Activated CD4-positive, alpha-beta T cell treated with anti-CD3 and anti-CD28 coated beads, Interleukin-2, amount 50 U/mL, for 16 hours (primary cell): ENCODE data around the gene ABHD17C.

Experiments used
- DNase-seq: peaks from one replicate; pipeline ENCODE4 v3.0.0-alpha.2; 2020

The ABHD17C gene

DNA sequence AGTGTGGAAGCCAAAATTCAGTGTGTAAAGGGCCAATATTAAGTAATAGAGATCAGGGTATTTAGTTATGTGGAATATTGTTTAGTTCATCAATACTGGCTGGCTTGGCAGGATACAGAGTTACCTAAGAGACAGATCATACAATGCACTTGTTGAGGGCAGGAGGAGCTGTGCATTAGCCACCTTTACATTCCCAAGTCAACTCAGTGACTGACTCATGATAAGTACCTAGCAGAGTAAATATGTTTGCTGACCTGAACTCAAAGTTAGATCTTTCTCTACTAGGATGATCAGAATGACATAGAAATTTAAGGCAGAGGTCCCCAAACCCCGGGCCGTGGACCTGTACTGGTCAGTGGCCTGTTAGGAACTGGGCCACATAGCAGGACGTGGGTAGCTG is 3.5 kb upstream of the ABHD17C start:
- no peak for DNase-seq

DNA sequence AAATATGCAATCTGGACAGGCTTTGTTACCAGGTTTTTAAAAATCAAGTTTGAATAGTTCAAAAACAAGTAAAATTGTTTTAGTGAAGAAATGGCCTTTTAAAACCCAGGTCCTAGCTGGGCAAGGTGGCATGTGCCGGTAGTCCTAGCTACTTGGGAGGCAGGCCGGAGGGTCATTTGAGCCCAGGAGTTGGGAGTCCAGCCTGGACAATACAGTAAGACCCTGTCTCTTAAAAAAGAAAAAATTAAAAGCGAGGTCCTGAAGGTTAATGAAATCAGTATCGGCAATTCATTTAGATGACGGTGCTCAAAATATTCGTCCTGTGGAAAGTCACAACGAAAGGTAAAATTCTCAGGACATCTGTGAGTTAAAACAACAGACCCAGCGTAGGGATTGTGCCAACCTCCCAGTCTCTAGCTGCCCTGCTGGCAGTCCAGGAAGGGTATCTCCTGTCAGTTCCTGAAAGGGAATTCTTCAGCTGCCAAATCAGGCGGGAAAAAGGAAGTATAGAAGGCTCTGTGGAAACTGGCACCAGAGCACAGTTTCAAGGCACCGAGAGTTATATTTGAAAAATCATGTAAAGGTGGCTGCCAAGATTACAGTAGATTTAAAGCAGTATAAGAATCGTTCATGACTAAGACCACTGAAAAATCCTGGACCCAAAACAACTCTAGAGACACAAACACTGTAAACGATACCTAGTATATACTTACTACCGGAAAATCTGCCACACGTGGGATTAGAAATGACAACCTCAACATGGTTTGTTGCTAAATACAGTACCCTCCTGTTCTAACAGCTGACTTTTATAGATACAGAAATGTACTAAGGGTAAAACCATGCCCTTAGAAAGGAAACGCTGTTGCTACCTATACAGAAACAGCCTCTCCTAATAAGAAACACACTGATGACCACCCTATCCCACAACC is 1.2 kb upstream of the ABHD17C start:
- DNase-seq, result no peak

DNA sequence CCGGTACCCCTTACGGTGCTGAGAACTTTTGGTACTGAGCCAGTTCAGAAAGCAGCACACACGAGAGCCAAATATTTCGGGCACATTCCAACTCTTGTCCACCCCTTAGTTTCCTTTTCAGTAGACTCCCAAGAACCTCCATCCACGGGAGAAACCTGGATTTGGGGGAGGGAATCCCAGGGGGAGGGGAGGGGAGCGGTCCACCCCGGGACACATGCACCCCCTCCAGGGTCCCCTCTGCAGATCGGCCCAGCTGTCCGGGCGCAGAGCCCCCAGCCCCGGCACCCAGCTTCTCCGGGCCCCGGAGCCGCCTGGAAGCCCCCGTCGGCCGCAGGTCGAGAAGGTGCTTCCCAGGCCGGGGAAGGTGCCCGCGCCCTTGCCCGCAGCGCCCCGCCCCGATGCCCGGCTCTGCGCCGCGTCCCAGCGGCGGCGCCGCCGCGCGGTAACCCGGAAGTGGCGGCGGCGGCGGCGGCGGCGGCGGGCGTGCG is 455 bp upstream of the ABHD17C start:
- peak; percentile 21 for DNase-seq

DNA sequence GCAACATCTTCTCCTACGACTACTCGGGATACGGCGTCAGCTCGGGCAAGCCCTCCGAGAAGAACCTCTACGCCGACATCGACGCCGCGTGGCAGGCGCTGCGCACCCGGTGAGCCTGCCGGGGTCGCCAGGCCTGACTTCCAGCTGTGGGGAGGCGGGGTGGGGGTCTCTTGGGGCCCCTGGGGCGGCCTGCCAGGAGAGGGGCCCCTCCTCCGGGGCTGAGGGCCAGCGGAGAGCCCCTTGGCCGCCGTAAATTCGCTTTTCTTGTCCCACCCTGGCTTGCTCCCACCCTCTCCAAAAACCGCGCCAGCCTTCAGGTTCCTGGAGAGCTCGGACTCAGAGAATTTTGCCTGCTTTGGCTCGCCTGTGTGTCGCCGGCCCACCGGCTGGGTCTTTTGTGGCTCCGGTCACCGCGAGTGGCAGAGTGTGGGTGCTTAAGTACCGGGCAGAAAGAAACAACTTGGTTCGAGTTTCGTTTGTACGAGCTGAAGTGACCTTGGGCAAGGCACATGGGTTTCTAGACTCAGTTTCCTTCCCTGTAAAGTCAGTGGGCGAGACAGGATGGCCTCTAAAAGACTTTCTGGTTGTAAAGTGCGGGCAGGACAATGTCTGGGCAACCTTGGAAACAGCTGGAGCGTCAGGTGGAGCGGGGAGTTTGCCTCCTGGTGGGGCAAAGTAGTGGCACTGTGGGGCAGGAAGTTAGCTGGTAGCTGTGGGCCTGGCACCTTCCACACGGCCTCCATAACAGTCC is 976 bp downstream of the ABHD17C start:
- DNase-seq, result peak; percentile 44

DNA sequence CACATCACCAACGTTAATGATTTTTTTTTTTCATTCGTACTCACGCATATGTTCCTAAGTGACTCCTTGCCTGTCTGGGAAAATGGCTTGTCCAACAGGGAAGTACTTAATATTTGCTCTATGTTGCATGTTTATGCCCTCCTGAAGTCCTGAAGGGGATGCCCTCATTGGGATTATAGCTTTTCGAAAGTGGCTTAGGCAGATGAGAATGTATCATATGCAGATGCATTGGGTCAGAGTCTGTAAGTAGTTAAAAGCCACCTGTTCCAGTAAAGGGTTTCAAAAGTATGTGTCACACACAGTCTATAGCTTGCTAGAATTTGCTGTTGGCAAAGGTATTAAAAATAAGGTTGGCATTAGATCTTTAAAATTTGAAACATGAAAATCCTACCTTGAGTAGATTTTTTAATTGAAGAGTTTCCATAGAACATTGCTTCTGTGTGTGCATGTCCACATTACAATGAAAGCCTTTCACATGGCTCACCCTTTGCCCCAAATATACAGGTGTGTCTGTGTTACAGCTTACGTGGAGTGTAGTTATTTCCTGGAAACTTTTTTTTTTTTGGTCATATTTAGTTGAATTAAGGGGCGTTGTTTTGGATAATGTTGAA is 2.1 kb downstream of the ABHD17C start:
- no peak for DNase-seq

DNA sequence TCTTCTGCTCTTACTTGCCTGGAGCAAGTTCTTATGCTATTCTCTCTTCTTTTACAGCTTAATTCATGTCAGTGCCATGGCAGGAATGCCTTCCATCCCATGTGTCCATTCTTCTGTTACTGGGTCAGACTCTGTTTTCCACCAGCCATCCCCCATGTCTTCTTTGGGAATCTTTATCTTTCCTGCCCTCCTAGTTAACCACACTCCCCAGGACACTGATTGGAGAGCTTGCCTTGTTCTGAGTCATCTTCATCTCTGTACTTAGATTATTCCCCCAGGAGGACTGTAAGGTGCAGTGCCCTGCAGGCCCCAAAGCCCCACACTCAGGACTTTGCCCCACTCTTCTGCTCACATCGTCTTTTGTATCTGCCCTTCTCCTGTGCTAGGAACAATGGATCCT is 3.6 kb downstream of the ABHD17C start:
- DNase-seq, result no peak

DNA sequence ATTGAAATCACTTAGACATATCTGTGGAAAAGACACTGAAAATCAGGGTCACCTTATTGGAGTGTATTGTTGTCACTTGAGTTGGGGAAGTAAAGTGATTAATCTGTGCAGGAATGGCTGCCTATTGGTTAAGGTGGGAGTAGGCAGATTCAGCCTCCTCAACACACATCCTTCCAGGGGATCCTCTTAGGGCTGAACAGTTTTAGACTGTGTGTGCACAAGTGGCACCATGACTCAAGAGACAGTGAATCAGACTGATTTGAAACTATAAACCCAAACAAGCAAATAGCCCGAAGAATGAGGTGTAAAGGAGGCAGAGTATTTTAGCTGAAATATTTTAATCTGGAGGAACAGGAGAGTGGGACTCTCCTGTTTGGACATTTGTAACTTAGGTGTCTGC is 4.9 kb downstream of the ABHD17C start:
- DNase-seq, result no peak

DNA sequence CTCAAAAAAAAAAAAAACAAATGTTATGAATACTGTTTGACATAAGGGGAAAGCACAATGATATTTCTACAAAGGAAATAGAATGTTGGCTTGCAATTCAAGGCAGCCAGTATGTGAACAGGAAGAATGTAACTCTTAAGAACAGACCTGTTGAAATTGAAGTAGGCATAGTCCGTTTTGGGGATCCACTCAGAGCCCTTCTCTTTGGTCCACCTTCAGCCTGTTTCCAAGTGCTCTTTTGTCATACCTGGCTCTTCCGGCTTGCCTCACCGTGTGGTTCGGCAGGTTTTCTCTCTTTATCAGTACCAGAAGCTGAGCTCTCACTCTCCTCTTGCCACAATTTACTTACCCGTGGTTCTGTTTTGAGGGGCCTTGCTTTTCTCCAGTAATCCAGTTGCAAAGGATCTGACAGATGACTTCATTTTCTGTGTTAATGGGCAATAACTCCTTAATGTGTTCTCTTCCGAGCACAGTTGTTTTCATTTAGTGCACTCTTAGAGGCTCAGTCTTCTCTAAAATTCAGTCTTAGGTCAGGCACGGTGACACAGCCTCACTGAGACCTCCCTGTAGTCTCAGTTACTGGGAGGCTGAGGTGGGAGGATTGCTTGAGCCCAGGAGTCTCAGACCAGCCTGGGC is 6.7 kb downstream of the ABHD17C start:
- DNase-seq, result no peak

DNA sequence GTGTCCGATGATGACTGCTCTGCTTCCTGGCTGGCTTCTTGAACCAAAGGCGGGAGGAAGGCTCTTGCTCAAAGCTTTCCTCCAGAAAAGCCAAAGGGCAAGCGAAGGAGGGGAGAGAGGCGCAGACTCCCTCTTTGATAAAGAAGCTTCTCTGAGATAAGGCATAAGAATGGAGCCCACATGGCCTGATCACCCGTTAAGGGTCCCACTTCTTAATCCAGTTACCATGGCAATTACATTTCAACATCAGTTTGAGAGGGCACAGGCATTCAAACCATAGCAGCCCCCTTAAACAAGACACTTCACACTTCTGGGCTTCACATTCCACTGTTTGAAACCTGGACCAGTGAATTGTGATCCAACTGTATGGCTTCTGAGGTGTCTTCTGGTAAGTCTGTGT is 8.0 kb downstream of the ABHD17C start:
- no peak for DNase-seq

DNA sequence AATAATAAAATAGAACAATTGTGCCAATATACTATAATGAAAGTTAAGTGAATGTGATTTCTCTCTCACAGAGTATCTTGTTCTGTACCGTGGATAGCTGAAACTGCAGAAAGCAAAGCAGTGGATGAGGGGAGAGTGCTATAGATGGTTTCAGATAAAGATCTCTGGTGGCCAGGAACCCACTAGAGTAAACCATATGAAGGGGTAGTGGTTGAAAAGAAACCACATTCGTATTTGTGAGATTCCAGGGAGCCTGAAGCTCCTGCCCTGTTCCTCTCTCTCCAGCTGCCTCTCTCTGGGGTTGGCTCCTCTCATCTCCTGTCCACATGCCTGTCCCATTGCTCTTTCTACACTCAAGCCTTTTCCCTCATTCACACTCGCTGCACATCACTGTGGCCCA is 8.9 kb downstream of the ABHD17C start:
- DNase-seq, result no peak

DNA sequence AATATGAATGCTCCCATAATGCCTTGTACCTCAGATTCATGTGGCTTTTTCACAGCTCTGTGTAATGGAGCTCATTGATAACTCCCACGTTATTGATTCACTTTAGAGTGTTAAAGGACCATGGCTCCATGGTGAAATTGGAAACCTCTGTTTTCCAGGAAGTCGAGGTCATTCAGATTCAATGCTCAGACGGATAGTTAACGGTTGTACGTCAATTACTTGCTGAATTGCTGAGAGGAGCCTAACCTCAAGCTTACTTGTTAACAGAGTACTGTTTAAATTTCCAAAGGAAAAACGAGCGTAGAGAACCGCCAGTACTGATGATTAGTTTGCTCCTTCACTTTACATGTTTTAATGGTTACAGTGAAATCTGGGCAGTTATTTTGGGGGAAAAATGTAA is 11.1 kb downstream of the ABHD17C start:
- no peak for DNase-seq

DNA sequence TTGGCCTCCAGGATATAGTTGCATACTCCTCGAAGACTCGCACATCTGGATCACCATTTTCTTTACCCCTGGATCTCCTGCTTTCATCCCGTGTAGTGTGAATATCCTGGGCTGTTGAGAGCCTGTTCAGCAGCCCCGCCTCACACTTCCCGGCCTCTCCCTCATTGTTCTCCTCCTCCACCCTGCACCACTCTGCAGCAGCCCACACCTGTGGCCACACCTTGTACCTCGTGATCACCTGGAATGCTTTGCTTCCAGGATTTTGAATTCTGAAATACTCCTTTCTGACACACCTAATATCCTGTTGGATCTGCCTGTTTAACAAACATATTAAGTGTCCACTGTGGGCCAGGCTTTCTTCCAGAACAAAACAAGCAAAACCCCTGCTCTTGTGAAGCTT is 14.4 kb downstream of the ABHD17C start:
- DNase-seq, result no peak

DNA sequence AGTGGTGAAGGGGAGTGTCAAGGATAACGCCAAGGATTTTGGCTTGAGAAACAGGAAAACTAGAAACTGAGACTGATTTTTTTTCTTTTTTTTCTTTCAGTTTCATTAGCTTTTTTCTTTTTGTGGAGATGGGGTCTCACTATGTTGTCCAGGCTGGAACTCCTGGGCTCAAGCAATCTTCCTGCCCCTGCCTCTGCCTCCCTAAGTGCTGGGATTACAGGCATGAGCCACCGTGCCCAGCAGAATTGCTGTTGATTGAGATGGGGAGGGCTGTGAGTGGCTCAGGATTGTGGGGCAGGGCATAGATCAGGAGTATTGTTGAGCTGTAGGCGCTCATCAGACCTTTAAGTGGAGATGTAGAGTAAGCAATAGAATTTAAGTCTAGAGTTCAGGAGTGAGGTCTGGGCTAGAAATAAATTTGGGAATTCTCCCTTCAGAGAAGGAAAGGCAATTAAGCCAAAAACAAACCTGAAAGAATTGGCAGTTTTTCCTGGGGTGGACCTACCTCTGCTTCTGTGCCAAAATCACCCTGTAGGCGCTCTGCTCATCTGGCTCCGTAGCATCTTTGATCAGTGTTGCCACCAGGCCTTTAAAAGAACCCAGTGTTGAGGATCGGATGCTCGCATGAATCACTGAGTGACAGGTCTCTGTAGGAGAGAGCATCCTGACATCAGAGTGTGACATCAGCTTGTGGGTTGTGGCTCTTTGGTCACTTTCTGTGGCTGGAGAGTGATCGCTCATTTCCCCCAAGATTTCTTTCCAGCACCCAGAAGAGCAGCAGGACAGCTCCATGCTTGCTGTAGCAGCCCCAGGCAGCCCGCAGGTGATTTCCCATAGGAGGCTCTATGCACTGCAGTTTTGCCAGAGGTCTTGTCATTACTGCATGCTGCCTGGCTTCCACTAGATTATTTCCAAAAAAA is 15.8 kb downstream of the ABHD17C start:
- peak; percentile 71 for DNase-seq

DNA sequence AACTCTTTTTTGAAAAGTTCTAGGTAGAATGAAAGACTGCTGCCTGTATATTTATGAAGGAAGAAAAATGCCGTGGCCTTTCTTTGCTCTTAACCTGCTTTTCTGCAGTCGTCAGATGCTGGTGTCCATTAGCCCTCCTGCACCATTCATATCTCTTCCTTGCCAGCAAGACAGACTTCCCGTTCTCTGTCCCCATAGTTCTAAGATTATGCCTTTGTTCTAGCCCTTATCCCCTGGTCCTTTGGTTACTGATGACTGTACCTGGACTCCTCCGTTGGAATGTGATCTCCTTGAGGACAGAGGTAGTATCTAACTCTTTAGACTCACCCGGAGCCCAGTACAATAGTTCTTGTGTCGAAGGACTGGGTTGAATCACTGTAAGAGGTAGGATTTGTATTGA is 16.8 kb downstream of the ABHD17C start:
- no peak for DNase-seq

DNA sequence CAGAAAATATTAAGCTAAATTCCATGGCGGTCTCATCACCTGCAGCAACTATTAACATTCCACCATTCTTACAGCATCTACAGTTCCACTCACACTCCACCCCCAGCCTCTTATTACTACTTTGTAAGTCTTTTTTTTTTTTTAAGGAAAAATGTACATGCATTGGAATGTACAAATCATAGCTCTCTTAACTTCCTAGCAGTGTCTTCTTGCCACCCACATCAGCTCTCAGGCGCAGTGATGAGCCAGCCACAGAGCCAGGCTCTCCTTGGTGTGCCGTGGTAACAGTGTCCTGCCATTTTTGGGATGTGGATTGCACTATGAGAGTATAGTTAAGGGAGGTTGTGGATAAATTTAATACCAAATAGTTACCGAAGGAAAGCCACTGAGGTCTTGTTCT is 17.8 kb downstream of the ABHD17C start:
- DNase-seq, result no peak

DNA sequence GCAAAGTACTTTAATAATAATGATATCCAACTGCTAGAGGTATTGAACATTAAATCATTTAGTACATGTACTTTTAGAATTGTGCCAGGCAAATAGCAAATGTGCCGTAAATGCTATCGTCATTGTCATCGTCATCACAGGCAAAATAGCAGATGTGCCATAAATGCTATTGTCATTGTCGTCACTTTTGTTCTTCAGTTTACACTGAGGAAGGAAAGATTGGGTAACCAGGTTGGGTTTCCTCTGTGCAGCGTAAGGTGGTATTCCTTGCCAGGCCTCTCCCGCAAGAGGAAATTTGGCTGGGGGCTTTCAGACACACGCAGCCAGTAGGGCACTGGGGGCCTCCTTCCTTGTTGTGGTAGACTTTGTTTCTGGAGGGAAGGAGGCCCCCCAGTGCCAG is 26.4 kb downstream of the ABHD17C start:
- DNase-seq, result no peak

DNA sequence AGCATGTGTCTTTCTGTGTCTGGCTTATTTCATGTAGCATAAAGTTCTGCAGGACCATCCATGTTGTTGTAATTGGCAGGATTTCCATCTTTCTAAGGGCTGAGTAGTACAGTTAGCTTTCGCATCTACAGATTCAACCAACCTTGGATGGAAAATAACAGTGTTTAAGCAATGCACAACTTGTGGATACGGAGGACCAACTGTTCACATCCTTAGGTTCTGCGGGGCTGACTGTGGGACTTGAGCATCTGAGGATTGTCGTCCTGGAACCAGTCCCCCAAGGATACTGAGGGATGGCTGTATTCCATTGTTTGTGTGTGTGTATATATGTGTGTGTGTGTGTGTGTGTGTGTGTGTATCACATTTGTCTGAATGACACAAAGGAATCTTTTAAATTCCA is 27.7 kb downstream of the ABHD17C start:
- DNase-seq, result no peak

DNA sequence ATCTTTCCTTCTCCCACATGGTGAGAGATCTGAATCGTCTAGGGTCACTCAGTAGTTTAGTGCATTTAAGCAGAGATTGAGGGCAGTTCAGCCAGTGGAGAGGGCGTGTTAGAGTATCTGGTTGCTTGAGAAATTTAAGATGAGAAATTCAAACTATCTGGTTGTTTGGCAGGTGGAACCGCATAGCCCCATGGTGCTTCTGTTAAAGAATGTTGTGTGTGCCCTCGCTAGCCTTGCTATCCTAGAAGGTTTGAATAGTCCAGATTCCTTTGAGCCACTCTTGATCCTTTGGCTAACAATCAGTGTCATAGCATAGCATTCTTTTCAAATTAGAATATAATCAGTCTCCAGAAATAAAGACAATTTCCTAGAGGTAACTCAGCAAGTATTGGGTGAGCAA is 32.1 kb downstream of the ABHD17C start:
- DNase-seq, result no peak

DNA sequence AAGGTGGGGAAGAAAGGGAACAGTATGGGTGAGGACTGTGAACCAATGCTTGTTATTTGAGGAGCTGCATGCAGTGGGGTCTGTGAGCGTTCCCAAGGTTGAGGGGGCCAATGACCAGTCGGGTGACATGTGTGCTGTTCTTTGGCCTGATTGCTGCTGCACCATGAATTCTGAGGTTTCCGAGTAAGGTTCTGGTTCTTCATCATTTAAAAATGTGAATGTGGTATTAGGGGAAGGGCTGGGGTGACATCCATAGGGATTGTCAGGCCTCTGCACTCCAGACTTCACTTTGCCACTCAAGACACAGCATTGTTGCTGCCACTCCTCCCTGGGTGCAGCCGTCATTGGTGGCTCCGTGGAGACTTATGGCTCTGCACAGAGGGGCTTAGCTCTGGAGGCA is 32.5 kb downstream of the ABHD17C start:
- DNase-seq, result no peak

DNA sequence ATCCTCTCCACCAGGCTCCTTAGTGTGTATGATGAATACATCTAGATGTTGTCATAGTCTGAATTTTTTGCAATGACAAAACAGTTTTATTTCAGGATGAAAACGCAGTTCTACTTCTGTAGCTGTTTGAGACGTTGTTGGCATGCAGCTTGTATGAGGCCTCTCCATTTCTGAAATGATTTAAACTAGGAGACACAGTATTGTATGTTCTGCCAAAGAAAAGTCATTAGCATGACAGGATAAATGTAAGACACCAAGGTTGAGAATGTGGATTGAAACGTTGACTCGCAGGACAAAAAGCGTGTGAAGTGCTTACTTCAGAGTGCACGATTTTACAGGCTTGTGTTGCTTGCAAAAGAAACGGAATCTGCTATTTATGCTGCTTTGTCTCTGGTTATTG is 35.3 kb downstream of the ABHD17C start:
- DNase-seq, result no peak

DNA sequence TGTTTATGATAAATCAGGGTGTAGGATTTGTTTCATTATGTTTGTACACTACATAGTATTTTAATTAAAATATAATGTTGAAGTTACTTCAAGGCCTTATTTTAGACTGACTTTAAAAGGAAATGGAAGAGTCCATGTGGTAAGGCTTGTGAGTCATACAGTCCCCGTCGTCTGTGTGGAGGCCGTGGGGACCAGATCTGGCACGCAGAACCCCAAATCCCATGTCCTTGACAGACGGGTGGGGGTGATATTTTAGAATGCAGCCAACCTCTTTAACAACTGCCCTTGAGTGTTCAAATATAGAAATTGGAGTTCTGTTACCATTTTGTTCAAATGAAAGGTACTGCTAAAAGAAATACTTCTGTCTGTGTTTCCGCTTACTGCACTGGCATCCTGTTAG is 35.8 kb downstream of the ABHD17C start:
- no peak for DNase-seq

DNA sequence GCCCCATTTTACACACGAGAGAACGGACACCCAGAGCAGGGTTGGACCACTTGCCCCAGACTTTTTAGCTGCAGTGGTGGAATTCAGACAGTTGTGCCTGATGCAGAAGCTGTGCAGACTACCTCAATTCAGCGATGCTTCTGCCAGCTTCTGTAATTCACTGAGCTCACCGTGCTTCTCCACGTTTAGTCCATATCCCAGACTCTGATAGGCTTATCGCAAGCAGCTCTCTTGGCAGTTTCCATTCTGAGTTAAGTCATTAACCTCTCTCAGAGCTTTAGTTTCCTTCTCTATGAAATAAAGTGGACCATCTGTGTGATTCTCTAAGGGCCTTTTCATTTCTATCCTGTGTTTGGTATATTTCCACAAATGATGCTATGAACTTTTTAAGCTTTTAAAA is 37.1 kb downstream of the ABHD17C start:
- DNase-seq, result no peak
